ENCODE results near the gene PTPRT.

PTPRT gene

DNA sequence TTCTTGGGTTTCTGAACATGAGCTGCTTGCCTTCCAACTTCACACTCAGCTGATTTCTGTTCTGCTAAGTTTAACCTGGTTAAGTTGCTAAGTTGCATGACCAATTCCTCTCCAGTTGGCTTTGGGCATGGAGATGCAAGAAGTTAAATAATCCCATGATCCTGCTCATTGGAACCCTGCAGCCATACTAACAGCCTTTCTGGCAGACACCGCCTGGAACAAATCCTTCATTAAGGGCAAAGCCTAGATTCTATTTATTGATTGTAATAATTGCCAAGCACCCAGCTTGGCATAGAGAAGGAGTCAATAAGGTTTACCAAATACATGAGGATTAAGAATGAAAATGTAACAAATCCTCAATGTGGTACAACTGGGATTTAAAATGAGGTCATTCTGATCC is 829.1 kb downstream of the PTPRT start:
- DNase-seq = no peak

GRCh38 chr20:42359617-42360016 is 830.1 kb downstream of the PTPRT start:
- no peak for DNase-seq

- DNase-seq = no peak
Measured at GRCh38 chr20:42352096-42352495, 837.6 kb downstream of the PTPRT start.

- DNase-seq = no peak
Measured at GRCh38 chr20:42350521-42350920, 839.2 kb downstream of the PTPRT start.

- no peak for DNase-seq
Measured at GRCh38 chr20:42346189-42347170, 843.2 kb downstream of the PTPRT start.

DNA sequence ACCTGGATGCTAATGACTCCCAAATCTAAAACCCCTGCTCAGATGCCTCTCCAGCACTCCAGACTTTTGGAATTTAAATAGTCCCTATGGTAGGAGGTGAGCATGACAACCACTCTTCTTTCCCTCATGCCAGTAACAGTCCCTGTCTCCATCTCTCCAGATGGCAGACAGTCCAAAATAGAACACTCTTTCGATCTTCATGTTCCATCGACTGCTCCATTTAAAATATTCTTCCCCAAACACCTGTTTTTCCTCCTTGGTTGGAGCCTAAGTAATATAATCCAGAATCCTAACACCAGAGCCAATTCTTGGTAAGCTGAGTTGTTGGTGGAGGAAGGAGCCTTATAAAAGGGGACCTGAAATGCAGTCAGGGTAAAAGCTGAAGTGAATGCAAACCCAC is 848.1 kb downstream of the PTPRT start:
- no peak for DNase-seq

DNA sequence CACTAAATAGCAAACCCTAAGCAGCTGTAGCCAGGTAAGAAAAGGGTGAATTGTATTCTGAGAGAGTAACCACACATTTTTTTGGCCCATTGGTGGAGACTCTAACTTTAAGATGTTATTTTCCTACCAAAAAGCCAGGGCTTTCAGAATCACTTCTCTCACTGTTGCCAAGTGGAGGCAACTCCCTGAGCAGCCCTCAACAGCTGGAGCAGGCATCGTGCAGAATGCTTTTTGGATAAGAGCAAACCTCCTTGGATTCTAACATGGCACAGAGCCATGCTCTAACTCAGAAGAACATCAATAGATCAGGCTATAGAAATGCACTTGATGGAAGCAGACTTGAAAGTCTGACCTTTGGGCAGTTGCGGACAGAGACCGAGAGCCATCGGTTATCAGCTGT is 849.3 kb downstream of the PTPRT start:
- DNase-seq = no peak

GRCh38 chr20:42338294-42339201 is 851.2 kb downstream of the PTPRT start:
- DNase-seq = no peak

GRCh38 chr20:42336576-42336975 is 853.1 kb downstream of the PTPRT start:
- DNase-seq = no peak

- no peak for DNase-seq
Measured at GRCh38 chr20:42319252-42320013, 870.3 kb downstream of the PTPRT start.

DNA sequence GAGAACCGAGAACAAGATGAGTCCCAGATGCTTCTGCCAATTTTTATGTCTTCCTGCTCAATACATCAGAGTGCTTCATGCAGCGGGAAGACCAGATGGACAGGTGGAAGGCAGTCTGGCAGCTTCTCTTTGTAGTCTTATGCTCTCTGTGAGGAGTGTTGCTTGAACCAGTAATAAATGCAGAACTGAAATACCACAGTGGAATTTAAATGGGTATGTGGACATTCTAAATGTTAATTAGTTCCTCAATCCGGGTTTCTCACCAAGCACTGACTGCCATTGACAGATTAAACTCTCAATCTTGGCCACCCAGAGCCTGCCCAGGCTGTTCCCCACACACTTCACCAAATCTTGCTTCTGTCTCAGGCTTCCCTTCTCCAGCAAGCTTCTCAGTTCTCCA is 876.0 kb downstream of the PTPRT start:
- no peak for DNase-seq

GRCh38 chr20:42309050-42309449 is 880.7 kb downstream of the PTPRT start:
- DNase-seq = no peak

- no peak for DNase-seq
Measured at GRCh38 chr20:42308171-42308570, 881.5 kb downstream of the PTPRT start.

DNA sequence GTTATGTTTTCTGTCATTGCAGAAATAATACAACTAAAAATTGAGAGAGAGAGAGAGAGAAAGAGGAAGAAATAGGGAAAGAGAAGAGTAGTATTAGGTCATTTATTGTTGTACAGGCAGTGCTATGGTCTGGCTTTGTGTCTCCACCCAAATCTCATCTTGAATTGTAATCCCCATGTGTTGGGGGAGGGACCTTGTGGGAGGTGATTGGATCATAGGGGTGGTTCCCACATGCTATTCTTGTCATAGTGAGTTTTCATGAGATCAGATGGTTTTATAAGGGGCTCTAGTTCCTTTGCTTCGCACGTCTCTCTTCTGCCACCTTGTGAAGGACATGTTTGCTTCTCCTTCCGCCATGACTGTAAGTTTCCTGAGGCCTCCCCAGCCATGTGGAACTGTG is 894.1 kb downstream of the PTPRT start:
- DNase-seq = no peak

- no peak for DNase-seq
Measured at GRCh38 chr20:42294976-42295375, 894.7 kb downstream of the PTPRT start.

DNA sequence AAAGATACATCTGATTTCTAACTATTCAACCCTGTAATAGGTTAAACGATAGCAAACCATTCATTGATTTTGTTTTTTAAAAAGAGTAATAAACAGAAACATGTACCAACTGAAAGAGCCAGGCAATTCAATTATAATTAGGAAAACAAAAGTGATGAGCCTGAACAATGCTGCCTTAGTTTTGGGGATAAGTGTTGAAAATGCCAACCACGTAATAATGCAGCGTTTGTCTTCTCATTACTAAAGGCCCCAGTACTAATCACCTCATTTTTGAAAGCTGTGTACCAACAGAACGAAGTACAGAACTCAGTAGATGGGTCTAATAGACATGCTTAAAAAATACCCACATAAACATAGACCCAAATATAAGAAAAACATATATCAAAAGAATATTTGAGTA is 907.9 kb downstream of the PTPRT start:
- no peak for DNase-seq

DNA sequence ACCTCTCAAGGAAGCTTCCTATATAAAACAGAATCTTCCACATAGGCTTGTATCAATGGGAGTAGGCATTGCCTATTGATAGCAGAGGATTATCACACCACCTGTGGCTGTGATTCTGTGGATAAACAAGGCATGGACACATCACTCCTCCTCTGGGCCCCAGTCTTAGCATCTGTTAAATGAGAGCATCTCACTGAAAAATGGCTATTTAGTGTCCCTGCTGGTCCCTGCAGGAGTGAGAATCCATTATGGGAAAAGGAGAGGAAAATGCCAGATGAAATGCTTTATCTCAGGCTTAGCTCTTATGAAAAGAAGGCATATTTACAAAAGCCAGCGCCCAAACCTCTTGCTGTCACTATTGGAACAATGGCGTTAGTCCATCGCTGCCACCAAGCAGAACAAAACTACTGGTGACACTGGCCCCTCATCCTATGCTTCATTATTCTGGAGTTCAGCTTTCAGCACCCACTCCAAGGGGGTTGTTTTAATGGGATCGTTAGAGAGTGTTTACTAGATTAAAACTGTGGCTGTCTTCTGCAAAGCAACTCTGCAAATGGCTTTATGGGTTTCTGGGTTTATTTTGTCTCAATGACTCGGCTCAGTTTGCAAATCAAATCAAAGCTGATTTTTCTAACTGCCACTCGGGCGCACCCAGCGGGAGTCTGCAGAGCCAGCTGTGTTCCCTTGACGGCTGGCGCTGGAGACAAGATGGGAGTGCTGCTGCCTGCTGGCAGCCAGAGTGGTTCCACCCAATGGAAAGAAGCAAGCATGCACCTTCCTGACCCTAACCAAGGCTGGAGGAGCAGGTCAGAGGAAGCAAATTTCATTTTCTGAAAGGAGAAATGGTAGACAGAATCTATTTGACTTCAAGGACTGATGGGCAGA is 912.7 kb downstream of the PTPRT start:
- DNase-seq = no peak

DNA sequence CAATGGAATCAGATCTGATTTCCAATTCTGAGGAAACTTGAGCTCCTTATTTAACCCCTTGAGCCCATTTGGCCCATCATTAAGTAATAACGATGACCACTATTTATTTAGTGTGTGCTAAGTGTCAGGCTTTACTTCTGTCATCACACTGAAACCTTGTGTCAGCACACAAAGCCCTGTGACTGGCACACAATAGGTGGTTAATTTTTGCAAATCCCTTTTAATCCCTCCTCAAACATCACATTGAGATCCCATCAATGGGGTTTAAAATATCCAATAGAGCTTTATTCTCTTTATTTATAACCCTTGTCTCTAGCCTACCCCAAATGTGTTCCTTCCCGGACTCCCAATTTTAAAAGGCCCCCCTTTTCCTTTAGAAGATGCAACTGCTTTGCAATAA is 914.7 kb downstream of the PTPRT start:
- no peak for DNase-seq

- DNase-seq = no peak
Measured at GRCh38 chr20:42272516-42272915, 917.2 kb downstream of the PTPRT start.

DNA sequence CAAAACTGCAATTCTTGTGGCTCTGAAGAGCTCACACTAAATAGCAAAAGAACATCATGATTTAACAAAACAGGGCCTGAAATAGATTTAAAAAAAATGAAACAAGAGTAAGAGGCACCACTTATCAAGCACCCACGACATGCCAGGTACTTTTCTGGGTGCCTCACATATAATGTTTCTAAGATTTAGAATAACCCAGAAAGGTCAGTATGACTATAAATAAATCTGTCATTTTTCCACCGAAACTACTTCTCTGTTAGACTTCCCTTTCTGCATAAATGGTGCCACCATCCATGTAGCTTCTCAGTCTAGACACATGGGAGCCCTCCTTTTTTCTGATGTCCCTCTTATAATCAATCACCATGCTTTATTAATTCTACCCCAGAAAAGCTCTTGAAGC is 919.2 kb downstream of the PTPRT start:
- no peak for DNase-seq

DNA sequence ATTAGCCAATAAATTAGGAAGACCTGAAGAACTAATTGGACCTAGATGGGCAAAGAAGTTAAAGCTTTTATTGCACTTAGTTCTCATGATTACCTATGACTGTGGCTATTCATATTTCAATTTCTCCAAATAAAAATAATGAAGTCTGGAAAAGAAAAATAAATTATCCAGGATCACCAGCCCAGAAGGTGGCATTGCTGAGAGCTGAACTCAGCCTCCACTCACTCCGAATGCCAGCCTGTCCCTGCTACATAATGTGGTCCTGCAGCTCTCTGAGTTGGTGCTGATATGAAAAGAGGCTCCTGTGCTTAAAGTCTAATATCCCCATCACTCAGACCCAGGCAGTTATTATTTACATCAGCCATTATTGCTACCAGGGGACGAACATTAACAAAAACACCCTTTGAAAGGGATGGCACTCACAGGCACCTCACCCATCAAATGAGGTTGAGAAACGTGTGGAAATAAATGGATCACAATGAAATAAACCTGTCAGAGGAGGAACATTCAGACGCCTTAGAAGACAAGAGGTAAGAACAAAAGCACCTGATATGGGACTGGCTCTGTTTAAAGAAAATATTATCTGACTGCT is 921.8 kb downstream of the PTPRT start:
- DNase-seq = no peak

Data from CD4-positive, alpha-beta T cell treated with Interferon alpha-2 for 1 hour (primary cell).